HL-60 (cell line): Measurements from ENCODE around the gene GAS6.

Experiments used
- CTCF ChIP-seq: IDR thresholded peaks from one replicate; pipeline ENCODE4 v1.5.1; 2011; ENCODE audit warnings: low read length, control low read depth, inconsistent platforms; ENCODE audit not compliant: insufficient read depth
- GABPA ChIP-seq: IDR thresholded peaks from 2 replicates; pipeline ENCODE4 v1.6.1; 2012; ENCODE audit warnings: low read depth
- POLR2AphosphoS5 ChIP-seq: IDR thresholded peaks from 2 replicates; pipeline ENCODE4 v1.6.1; 2012; ENCODE audit warnings: low read depth
- TF ChIP-seq, protein P1 (sequence below): IDR thresholded peaks from 2 replicates; pipeline ENCODE4 v1.6.1; 2012; ENCODE audit warnings: low read depth; ENCODE audit not compliant: insufficient replicate concordance

GRCh38 chr13:113839536-113840204 is 24.2 kb downstream of the GAS6 start:
- TF ChIP-seq CTCF, result no peak
- TF ChIP-seq POLR2AphosphoS5, result no peak
- TF ChIP-seq, protein P1, sequence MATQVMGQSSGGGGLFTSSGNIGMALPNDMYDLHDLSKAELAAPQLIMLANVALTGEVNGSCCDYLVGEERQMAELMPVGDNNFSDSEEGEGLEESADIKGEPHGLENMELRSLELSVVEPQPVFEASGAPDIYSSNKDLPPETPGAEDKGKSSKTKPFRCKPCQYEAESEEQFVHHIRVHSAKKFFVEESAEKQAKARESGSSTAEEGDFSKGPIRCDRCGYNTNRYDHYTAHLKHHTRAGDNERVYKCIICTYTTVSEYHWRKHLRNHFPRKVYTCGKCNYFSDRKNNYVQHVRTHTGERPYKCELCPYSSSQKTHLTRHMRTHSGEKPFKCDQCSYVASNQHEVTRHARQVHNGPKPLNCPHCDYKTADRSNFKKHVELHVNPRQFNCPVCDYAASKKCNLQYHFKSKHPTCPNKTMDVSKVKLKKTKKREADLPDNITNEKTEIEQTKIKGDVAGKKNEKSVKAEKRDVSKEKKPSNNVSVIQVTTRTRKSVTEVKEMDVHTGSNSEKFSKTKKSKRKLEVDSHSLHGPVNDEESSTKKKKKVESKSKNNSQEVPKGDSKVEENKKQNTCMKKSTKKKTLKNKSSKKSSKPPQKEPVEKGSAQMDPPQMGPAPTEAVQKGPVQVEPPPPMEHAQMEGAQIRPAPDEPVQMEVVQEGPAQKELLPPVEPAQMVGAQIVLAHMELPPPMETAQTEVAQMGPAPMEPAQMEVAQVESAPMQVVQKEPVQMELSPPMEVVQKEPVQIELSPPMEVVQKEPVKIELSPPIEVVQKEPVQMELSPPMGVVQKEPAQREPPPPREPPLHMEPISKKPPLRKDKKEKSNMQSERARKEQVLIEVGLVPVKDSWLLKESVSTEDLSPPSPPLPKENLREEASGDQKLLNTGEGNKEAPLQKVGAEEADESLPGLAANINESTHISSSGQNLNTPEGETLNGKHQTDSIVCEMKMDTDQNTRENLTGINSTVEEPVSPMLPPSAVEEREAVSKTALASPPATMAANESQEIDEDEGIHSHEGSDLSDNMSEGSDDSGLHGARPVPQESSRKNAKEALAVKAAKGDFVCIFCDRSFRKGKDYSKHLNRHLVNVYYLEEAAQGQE, result no peak
- no peak for TF ChIP-seq GABPA
